Tibial nerve (tissue), 4 donors: ENCODE results near the gene PRKAG3. TPM values are rescaled to one million over a fixed set of nuclear protein-coding genes. Genes with fewer than 3 reads are reported as not detected.

Experiments used
- DNase-seq, 2 donors: peaks; one replicate each; pipeline ENCODE4 v3.0.0-alpha.2; 2019; ENCODE audit warnings: low spot score in 2 of 2
- H3K27ac ChIP-seq, 4 donors: fragments of 200-600 bp; sonication (generic) in 3 of 4; one replicate each; pipeline ENCODE4 v1.5.1; 2017 to 2019; ENCODE audit warnings: mild to moderate bottlenecking in 1 of 4
- H3K27me3 ChIP-seq, 2 donors: fragments of 200-600 bp; sonication (generic) in 1 of 2; one replicate each; pipeline versions ENCODE4 v1.5.1 to v1.6.0; 2017 to 2019
- H3K36me3 ChIP-seq, 3 donors: fragments of 200-600 bp; sonication (generic); one replicate each; pipeline ENCODE4 v1.5.1; 2018 to 2019
- H3K4me1 ChIP-seq, 4 donors: fragments of 200-600 bp; sonication (generic) in 3 of 4; one replicate each; pipeline ENCODE4 v1.5.1; 2017 to 2019
- H3K4me3 ChIP-seq, 4 donors: fragments of 200-600 bp; sonication (generic) in 3 of 4; one replicate each; pipeline ENCODE4 v1.5.1; 2017 to 2019; ENCODE audit warnings: mild to moderate bottlenecking in 1 of 4, moderate library complexity in 1 of 4
- H3K9me3 ChIP-seq, 4 donors: fragments of 200-600 bp; sonication (generic) in 3 of 4; one replicate each; pipeline ENCODE4 v1.5.1; 2017 to 2019
- EP300 ChIP-seq, 2 donors: sonication (generic); formaldehyde crosslinking; IDR thresholded peaks; one replicate each; pipeline ENCODE4 v1.6.1; 2017; ENCODE audit warnings: antibody characterized with exemption in 2 of 2, mild to moderate bottlenecking in 1 of 2
- POLR2A ChIP-seq, 2 donors: fragments of 450-650 bp; IDR thresholded peaks; one replicate each; pipeline ENCODE4 v1.6.1; 2017; ENCODE audit warnings: antibody characterized with exemption in 2 of 2, mild to moderate bottlenecking in 2 of 2, moderate library complexity in 2 of 2
- WGBS, 2 donors: methylation state at CpG; one replicate each; pipeline ENCODE4 v1.1.5; 2018; 5-methylcytosine and 5-hydroxymethylcytosine counted together
- total RNA-seq, 4 donors: library from RNA; depleted of rRNA; stranded (reverse); fragments of >200 nt; gene quantifications; one replicate each; pipeline ENCODE4 v1.1.0, GENCODE V29; 2016
- TF ChIP-seq, protein P1 (sequence below), 5 experiments: fragments of 200-600 bp in 3 of 5; fragments of 450-650 bp in 2 of 5; sonication (generic) in 3 of 5; IDR thresholded peaks; one replicate each; pipeline ENCODE4 v1.5.1; 2016 to 2019; ENCODE audit warnings: antibody characterized with exemption in 5 of 5, mild to moderate bottlenecking in 3 of 5, moderate library complexity in 2 of 5

PRKAG3 gene
- total RNA-seq, 4 donors from 2014 or later = not detected

DNA sequence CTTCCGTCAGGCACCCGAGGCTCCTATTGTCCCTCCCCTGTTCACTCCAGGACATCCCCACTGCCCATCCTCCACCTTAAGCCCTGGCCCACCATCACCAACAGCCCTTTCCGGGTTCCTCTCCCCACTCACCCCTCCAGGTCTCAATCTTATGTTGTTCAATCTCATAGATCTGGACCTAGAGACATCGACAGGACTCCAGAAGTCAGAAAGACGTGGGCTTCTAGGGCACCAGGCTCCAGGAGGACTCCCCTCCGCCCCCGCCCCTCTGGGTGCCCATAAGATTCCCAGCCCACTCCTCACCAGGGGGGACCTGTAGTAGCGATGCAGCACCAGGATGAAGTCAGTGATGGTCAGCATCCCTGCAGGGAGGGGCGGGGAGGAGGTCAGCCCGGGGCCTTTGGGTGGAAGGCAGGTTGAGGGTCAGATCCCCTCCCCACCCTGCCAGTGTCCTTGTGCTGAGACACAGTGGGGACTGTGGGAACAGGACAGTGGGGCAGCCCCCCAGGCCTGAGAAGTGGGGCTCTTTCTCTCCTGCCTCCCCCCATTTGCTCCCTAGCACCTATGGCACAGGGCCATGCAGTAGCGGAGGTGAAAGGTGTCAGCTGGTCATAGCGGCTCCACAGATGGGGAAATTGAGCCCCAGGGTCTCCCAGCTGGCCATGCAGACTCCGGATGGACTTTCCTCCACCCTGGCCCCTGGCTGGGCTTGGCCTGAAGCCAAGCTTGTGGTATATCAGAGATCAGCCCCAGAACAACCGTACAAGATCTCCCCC lies 3.7 kb downstream of the PRKAG3 start:
- DNase-seq = no peak
- no peak overlapping the region for H3K4me3 ChIP-seq
- H3K27ac ChIP-seq = no peak overlapping the region
- H3K36me3 ChIP-seq = peaks cover 0 to under 1% (median 0%) of the 10 kb centered on the region in 3 donors
- peaks cover 0 to 22% (median 5%) of the 10 kb centered on the region in 4 donors for H3K4me1 ChIP-seq
- 63 to 66% methylated on average over 9 to 13 of the region's 14 CpGs for WGBS, 2 donors
- TF ChIP-seq, protein P1, sequence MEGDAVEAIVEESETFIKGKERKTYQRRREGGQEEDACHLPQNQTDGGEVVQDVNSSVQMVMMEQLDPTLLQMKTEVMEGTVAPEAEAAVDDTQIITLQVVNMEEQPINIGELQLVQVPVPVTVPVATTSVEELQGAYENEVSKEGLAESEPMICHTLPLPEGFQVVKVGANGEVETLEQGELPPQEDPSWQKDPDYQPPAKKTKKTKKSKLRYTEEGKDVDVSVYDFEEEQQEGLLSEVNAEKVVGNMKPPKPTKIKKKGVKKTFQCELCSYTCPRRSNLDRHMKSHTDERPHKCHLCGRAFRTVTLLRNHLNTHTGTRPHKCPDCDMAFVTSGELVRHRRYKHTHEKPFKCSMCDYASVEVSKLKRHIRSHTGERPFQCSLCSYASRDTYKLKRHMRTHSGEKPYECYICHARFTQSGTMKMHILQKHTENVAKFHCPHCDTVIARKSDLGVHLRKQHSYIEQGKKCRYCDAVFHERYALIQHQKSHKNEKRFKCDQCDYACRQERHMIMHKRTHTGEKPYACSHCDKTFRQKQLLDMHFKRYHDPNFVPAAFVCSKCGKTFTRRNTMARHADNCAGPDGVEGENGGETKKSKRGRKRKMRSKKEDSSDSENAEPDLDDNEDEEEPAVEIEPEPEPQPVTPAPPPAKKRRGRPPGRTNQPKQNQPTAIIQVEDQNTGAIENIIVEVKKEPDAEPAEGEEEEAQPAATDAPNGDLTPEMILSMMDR (IDR thresholded peaks at IDR 0.05) = no peak
- TF ChIP-seq POLR2A (IDR thresholded peaks at IDR 0.05) = no peak
- TF ChIP-seq EP300 (IDR thresholded peaks at IDR 0.05) = no peak
- no peaks in the 10 kb centered on the region for H3K9me3 ChIP-seq
- H3K27me3 ChIP-seq = no peaks in the 10 kb centered on the region

DNA sequence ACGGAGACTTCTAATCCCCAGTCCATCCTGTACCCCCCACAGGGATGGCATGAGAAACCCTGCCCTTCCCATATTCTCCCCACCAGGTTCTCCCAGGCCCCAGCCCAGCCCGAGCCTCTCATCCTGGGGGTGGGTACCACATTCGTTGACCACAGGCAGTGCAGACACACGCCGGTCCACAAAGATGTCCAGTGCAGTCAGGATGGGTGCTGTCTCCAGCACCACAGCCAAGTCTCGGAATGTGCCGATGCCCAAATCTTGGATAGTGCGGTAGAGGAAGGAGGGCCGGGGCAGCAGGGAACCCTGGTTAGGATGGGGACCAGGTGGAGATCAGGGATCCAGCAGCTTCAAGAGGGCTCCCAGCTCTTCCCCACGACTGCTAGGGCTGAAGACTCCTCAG lies 4.8 kb downstream of the PRKAG3 start:
- Histone ChIP-seq H3K27ac (no peak overlapping the region), H3K4me3 (no peak overlapping the region), H3K27me3 (no peaks in the 10 kb centered on the region), H3K36me3 (peaks cover 0 to 2% (median 0%) of the 10 kb centered on the region in 3 donors), H3K4me1 (peaks cover 0 to 11% (median 2%) of the 10 kb centered on the region in 4 donors), H3K9me3 (no peaks in the 10 kb centered on the region)
- TF ChIP-seq EP300 (IDR thresholded peaks at IDR 0.05) = no peak
- TF ChIP-seq POLR2A (IDR thresholded peaks at IDR 0.05) = no peak
- TF ChIP-seq, protein P1 (IDR thresholded peaks at IDR 0.05) = no peak
- no peak for DNase-seq
- 78 to 85% methylated on average over 10 of the region's 10 CpGs for WGBS, 2 donors

DNA sequence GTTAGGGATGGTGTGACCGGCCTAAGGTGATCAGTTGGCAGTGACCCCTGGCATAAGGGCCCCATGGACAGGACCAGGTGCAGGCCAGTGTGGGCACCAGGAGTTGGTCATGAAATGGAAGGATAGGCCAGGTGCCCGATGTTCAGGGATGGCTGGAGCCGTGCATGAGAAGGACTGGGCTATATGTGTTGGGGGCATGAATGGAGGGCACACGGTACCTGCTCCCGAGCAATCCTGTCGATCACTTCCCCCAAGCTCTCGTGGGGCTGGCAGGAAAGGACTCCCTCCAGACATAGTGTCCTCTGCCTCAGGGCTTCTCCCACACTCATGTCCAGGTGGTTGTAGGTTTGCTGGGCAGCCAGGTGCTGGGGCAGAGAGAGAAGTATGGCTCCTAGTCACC lies 7.6 kb downstream of the PRKAG3 start:
- H3K27me3 ChIP-seq = no peaks in the 10 kb centered on the region
- DNase-seq = no peak
- H3K4me1 ChIP-seq = no peaks in the 10 kb centered on the region
- H3K9me3 ChIP-seq = no peaks in the 10 kb centered on the region
- 85 to 97% methylated on average over 5 to 7 of the region's 7 CpGs for WGBS, 2 donors
- peaks cover 0 to 26% (median 0%) of the 10 kb centered on the region in 3 donors for H3K36me3 ChIP-seq
- H3K27ac ChIP-seq = no peak overlapping the region
- no peak overlapping the region for H3K4me3 ChIP-seq
- TF ChIP-seq, protein P1 (IDR thresholded peaks at IDR 0.05) = no peak
- TF ChIP-seq POLR2A (IDR thresholded peaks at IDR 0.05) (no peak), EP300 (IDR thresholded peaks at IDR 0.05) (no peak)

DNA sequence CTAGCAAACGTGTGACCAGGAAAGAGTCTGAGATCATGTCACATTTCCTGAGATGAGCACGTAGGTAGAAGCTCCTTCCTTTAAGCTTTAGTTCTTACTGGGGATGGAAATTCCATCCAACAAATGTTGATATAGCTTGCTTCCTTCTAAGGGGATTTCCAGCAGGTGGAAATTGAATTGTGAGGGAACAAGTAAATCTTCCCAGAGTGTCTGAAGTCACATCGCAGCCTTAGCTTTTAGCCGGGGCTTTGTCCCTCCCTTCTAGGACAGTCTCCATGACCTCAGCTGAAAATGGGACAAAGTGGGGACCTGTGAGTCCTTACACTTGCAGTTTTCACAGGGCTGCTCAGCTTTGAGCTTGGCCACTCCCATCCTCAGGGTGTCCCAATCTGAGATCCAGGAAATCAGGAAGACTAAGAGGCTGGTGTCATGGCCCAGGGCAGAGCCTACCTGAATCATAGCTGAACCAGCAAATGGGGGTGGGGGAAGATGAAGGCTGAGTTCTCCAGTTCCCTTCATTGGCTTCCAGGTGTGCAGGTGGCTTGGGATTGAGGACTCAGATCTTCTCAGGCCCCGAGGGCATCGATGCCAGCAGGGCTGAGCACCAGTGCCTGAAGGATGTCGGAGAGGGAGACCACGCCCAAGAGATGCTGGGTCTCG lies 8.3 kb downstream of the PRKAG3 start:
- Histone ChIP-seq H3K9me3 (no peaks in the 10 kb centered on the region), H3K4me1 (no peaks in the 10 kb centered on the region), H3K36me3 (peaks cover 0 to 33% (median 0%) of the 10 kb centered on the region in 3 donors), H3K4me3 (no peak overlapping the region), H3K27me3 (no peaks in the 10 kb centered on the region), H3K27ac (no peak overlapping the region)
- WGBS, 2 donors = 89 to 90% methylated on average over 9 of the region's 9 CpGs
- no peak for TF ChIP-seq POLR2A (IDR thresholded peaks at IDR 0.05)
- TF ChIP-seq, protein P1 (IDR thresholded peaks at IDR 0.05) = no peak
- TF ChIP-seq EP300 (IDR thresholded peaks at IDR 0.05) = no peak
- DNase-seq = no peak

DNA sequence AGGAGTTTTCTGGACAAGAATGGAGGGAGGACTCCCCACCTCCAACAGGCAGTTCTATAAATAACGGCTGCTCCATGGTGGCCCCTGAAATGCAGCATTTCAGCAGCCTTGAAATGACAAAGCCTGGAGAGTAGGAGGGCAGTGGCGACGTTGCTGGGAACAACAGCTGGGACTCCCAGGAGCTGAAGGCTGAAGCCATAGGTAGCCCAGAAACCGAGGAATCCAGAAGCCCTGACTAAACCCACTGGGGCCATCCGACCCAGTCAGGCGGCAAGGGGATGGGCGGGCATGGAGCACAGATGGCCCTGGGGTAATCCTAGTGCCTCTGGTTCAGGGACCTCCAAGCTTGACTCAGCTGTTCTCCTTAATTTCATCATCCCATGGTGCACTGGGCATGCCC lies 9.0 kb downstream of the PRKAG3 start:
- Histone ChIP-seq H3K27me3 (no peaks in the 10 kb centered on the region), H3K9me3 (no peaks in the 10 kb centered on the region), H3K4me1 (no peaks in the 10 kb centered on the region), H3K36me3 (peaks cover 0 to 40% (median 0%) of the 10 kb centered on the region in 3 donors), H3K4me3 (no peak overlapping the region), H3K27ac (no peak overlapping the region)
- DNase-seq = no peak
- 71 to 74% methylated on average over 7 of the region's 7 CpGs for WGBS, 2 donors
- TF ChIP-seq, protein P1 (IDR thresholded peaks at IDR 0.05) = no peak
- TF ChIP-seq EP300 (IDR thresholded peaks at IDR 0.05) = no peak
- no peak for TF ChIP-seq POLR2A (IDR thresholded peaks at IDR 0.05)
